AG09319 (cell line): ENCODE data around the gene GNB2.
"Not testable (repeated sequence)": the region's sequence is repeated elsewhere in the genome, so short reads cannot be mapped to it uniquely, and the experiment has no call there.

Experiments used
- DNase-seq: peaks from one replicate; pipeline ENCODE4 v3.0.0-alpha.2; 2010; ENCODE audit warnings: low read depth; ENCODE audit errors: extremely low read depth
- CTCF ChIP-seq: IDR thresholded peaks from 2 replicates; pipeline ENCODE4 v1.5.1; 2011; ENCODE audit warnings: low read depth, mild to moderate bottlenecking, inconsistent platforms, low read length, moderate library complexity

GNB2 gene

GRCh38 chr7:100719523-100720278 lies 46.2 kb downstream of the GNB2 start:
- peak; percentile 66 for TF ChIP-seq CTCF
- DNase-seq, result no peak

GRCh38 chr7:100720279-100720670 lies 46.7 kb downstream of the GNB2 start, which contains the start of gene EPO:
TSS of gene EPO (plus strand) at chr7:100720468. CDS start at chr7:100720981, 513 bp downstream.
- no peak for DNase-seq
- no peak for TF ChIP-seq CTCF

- TF ChIP-seq CTCF, result no peak
- DNase-seq, result no peak
Observed at GRCh38 chr7:100720671-100721504, 47.3 kb downstream of the GNB2 start.

GRCh38 chr7:100721505-100721812 lies 47.9 kb downstream of the GNB2 start:
- TF ChIP-seq CTCF, result no peak
- DNase-seq, result no peak

- no peak for DNase-seq
- no peak for TF ChIP-seq CTCF
Observed at GRCh38 chr7:100722480-100723212, 49.1 kb downstream of the GNB2 start.

- TF ChIP-seq CTCF, result no peak
- DNase-seq, result no peak
Observed at GRCh38 chr7:100723732-100724275, 50.3 kb downstream of the GNB2 start.

GRCh38 chr7:100724364-100724763 lies 50.8 kb downstream of the GNB2 start:
- not testable (repeated sequence) for DNase-seq
